ENCODE results near the gene KLRK1. TPM values are rescaled to one million over a fixed set of nuclear protein-coding genes. Genes with fewer than 3 reads are reported as not detected.
"Not testable (repeated sequence)": the region's sequence is repeated elsewhere in the genome, so short reads cannot be mapped to it uniquely, and the experiment has no call there.

The KLRK1 gene
- polyA plus RNA-seq, 1 experiment, result not detected

DNA sequence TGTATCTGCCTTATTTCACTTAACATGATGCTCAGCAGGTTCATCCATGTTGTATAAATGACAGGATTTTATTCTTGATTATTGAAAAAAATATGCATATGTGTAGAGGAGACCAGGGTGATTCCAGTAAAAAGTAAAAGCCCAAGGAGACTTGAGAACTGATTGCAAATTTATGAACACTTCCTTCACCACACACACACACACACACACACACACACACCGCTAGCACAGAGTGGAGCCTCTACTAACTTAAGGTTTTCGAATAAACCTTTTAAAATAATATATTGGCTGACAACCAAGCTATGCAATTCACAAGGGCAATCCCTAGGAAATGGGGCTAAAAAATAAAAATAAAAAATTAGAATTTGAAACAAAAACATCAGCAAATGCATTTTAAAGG is 8.3 kb upstream of the KLRK1 start:
- no peak overlapping the region for H3K4me3 ChIP-seq (ENCODE audit: low read depth, low read length)
- no peak for DNase-seq (ENCODE audit: low read depth)
- TF ChIP-seq, protein P1, sequence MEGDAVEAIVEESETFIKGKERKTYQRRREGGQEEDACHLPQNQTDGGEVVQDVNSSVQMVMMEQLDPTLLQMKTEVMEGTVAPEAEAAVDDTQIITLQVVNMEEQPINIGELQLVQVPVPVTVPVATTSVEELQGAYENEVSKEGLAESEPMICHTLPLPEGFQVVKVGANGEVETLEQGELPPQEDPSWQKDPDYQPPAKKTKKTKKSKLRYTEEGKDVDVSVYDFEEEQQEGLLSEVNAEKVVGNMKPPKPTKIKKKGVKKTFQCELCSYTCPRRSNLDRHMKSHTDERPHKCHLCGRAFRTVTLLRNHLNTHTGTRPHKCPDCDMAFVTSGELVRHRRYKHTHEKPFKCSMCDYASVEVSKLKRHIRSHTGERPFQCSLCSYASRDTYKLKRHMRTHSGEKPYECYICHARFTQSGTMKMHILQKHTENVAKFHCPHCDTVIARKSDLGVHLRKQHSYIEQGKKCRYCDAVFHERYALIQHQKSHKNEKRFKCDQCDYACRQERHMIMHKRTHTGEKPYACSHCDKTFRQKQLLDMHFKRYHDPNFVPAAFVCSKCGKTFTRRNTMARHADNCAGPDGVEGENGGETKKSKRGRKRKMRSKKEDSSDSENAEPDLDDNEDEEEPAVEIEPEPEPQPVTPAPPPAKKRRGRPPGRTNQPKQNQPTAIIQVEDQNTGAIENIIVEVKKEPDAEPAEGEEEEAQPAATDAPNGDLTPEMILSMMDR (IDR thresholded peaks at IDR 0.05; ENCODE audit: insufficient read depth, low read depth, low read length), result no peak
- ChIA-PET POLR2A (no interaction called here), CTCF (no interaction called here)
- no peaks in the 10 kb centered on the region for H3K27me3 ChIP-seq (ENCODE audit: control insufficient read depth, insufficient read depth, low read length)
- no peaks in the 10 kb centered on the region for H3K36me3 ChIP-seq (ENCODE audit: control insufficient read depth, insufficient read depth, low read length)

DNA sequence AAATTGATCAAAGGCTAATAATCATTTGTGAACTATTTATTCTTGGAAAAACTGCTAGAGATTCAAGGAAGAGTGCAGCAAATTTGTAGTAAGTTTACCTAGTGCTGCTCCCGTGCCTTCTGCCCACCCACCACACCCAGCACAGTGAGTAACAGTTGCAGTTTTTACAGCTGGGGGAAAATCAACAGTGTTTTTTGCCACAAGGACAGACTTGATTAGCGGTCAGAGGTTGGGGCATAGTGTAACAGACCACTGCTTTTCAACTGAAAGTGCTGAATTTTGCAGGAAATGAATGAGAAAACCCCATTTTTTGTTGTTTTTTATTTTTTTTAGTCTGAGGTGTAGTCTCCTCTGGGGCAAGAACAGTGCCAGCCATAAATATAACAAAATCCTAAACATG is 7.5 kb upstream of the KLRK1 start:
- H3K4me3 ChIP-seq (ENCODE audit: low read depth, low read length), result no peak overlapping the region
- DNase-seq (ENCODE audit: low read depth), result no peak
- H3K27me3 ChIP-seq (ENCODE audit: control insufficient read depth, insufficient read depth, low read length), result no peaks in the 10 kb centered on the region
- TF ChIP-seq, protein P1 (IDR thresholded peaks at IDR 0.05; ENCODE audit: insufficient read depth, low read depth, low read length), result no peak
- CTCF ChIA-PET, result no interaction called here
- POLR2A ChIA-PET, result no interaction called here
- no peaks in the 10 kb centered on the region for H3K36me3 ChIP-seq (ENCODE audit: control insufficient read depth, insufficient read depth, low read length)

DNA sequence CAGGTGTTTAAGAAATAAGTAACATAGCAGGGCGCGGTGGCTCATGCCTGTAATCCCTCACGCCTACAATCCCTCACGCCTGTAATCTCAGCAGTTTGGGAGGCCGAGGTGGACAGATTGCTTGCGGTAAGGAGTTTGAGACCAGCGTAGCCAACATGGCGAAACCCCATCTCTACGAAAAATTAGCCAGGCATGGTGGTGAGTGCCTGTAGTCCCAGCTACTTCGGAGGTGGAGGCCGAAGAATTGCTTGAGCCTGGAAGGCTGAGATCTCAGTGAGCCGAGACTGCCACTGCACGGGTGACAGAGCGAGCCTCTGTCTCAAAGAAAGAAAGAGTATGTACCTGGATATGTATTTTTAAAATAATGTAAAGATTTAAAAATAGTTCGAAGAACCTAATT is 6.3 kb upstream of the KLRK1 start:
- H3K27me3 ChIP-seq (ENCODE audit: control insufficient read depth, insufficient read depth, low read length); H3K4me3 ChIP-seq (ENCODE audit: low read depth, low read length); DNase-seq (ENCODE audit: low read depth); CTCF ChIA-PET; POLR2A ChIA-PET; H3K36me3 ChIP-seq (ENCODE audit: control insufficient read depth, insufficient read depth, low read length): not testable (repeated sequence)

DNA sequence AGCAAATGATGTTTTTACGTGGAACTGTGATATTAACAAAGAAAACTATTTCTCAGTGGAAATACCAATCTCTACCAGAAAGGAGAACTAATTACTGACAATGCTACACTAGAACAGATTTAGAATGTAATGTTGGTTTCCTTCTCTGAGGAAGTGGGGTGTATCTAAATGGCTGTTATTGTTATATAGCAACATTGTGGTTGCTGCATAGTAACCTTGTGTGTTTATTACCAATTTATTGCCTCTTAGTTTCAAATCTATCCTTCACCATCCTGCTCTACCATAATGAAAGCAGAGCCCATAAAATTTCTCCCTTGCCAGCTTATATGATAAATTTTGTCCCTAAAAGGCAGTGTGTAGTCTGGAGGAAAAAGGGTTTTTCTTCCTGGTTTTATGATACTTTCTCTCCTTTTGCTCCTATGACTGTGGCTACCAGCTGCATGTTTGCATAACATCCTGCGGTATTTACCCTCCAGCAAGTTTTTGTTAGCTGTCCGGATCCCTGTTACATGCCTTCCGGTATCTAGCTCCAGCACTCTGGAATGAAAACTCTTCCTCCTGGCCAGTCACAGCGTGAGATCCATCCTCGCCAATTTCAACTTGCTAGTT is 5.7 kb upstream of the KLRK1 start:
- H3K27me3 ChIP-seq (ENCODE audit: control insufficient read depth, insufficient read depth, low read length), result no peaks in the 10 kb centered on the region
- CTCF ChIA-PET, result no interaction called here
- POLR2A ChIA-PET, result no interaction called here
- TF ChIP-seq, protein P1 (IDR thresholded peaks at IDR 0.05; ENCODE audit: insufficient read depth, low read depth, low read length), result no peak
- DNase-seq (ENCODE audit: low read depth), result peak; percentile 77
- no peaks in the 10 kb centered on the region for H3K36me3 ChIP-seq (ENCODE audit: control insufficient read depth, insufficient read depth, low read length)
- no peak overlapping the region for H3K4me3 ChIP-seq (ENCODE audit: low read depth, low read length)

DNA sequence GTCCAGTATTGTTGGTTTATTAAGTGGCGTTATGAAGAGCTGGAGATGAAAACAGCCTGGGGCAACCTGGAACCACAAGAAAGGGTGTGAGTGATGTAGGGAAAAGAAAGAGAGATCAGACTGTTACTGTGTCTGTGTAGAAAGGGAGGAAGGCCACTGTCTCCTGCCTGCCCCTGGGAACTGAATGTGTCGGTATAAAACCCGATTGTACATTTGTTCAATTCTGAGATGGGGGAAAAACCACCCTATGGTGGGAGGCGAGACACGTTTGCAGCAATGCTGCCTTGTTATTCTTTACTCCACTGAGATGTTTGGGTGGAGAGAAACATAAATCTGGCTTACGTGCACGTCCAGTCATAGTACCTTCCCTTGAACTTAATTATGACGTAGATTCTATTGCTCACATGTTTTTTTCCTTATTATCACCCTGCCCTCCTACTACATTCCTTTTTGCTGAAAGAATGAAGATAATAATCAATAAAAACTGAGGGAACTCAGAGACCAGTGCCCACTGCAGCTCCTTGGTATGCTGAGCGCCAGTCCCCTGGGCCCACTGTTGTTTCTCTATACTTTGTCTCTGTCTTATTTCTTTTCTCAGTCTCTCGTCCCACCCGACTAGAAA is 4.8 kb upstream of the KLRK1 start:
- CTCF ChIA-PET; POLR2A ChIA-PET; H3K27me3 ChIP-seq (ENCODE audit: control insufficient read depth, insufficient read depth, low read length); DNase-seq (ENCODE audit: low read depth); H3K4me3 ChIP-seq (ENCODE audit: low read depth, low read length); H3K36me3 ChIP-seq (ENCODE audit: control insufficient read depth, insufficient read depth, low read length): not testable (repeated sequence)

DNA sequence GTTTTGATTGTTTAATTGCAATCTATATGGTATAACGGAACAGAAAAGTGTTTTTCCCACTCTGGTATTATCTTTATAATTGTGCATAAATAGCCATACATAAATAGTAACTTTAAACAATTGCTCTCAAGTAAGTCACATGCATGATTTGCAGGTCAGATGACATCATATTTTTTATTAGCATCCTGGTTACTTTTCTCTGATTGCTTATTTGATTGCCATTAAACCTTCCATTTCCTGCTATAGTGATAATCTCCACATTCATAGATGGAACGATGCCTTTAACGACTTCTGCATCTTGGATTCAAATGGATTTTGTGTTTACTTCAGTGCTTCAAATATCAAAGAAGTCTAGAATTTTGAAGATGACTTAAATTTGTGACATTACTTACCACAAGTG is 3.5 kb upstream of the KLRK1 start:
- TF ChIP-seq, protein P1 (IDR thresholded peaks at IDR 0.05; ENCODE audit: insufficient read depth, low read depth, low read length), result no peak
- no peak for DNase-seq (ENCODE audit: low read depth)
- ChIA-PET POLR2A (no interaction called here), CTCF (interaction anchor here (1.3 kb wide), 1 partner anchor 28 kb away, joined by 4 read pairs; no protein-coding TSS in a partner anchor)
- no peaks in the 10 kb centered on the region for H3K27me3 ChIP-seq (ENCODE audit: control insufficient read depth, insufficient read depth, low read length)
- H3K4me3 ChIP-seq (ENCODE audit: low read depth, low read length), result no peak overlapping the region
- H3K36me3 ChIP-seq (ENCODE audit: control insufficient read depth, insufficient read depth, low read length), result no peaks in the 10 kb centered on the region
